HS-27A (cell line): Measurements from ENCODE around the gene THUMPD1.
A peak's percentile ranks its signal among the peaks of the same experiment; 100 is the strongest.
"Not testable (repeated sequence)": the region's sequence is repeated elsewhere in the genome, so short reads cannot be mapped to it uniquely, and the experiment has no call there.

Experiments
- DNase-seq: peaks from one replicate; pipeline ENCODE4 v3.0.0-alpha.2; 2012; ENCODE audit warnings: low read depth, missing footprints

Gene THUMPD1

DNA sequence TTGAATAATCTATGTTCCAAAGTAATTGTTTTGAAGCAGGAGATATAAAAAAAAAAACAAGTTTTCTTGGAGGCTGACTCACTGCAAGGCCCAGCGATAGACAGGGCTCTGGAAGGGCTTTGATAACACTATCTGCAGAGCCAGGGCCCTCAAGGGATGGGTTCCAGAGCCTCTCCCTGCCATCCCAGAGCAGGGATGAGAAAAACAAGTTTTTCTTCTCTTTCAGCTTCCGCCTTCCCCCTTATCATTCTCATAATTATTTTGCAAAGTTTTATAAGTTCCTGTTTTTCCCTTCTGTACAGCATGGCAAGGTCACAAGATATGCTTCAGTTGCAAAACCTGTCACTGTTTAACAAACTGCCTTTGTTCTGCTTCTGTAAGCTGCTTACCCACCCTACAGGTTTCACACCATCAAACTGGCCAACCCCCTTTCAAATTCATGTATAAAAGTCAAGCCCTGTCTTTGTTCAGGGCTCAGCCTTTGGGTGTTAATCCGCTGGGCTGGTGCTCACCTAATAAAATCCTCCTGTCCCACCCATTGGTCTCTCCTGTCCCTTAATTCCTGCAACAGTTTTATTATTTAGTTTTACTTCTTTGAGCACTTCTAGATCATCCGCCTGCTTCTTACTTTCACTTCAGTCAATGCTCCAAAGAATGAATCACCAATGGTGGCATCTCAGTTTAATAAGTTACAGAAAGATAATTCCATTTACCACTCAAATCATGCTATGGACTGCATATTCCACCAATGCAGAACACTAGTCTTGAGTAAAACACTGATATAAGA lies 5.6 kb upstream of the THUMPD1 start:
- no peak for DNase-seq

DNA sequence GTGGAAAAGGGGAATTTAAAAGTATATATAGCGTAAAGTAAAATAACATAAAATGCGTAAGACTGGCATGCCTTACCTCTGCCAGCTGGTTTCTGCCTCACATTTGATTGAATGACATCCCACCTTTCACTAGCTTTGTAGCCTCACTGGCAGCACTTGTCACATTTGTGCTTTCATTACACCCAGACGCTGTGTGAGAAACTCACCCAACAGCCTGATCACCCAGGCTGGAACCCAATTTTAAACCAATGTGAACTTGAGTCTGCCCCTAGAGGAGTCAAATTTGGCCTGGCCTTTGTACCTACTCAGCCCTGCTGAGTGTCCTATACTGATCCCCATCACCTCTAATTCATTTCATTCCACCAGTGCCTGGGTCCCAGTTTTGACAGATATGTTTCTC lies 4.8 kb upstream of the THUMPD1 start:
- DNase-seq = no peak

DNA sequence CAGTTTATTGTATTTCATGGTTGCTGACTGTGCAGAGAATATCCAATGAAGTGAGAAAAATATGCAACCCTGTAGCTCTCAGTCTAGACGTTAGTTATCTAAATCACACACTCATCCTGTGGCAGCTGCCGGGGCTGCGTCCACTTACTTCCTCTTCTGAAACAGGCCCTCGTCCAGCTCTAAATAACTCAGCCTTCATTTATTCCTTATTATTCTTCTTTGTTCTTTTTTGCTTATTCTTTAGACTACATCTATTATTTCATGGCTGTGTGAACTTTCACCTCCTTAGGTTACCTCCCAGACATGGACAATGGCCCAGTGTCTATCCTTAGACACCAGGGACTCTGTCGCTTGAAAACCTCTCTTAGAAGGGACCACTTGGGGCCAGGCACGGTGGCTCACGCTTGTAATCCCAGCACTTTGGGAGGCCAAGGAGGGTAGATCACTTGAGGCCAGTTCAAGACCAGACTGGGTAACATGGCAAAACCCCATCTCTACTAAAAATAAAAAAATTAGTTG lies 3.4 kb upstream of the THUMPD1 start:
- DNase-seq = no peak

DNA sequence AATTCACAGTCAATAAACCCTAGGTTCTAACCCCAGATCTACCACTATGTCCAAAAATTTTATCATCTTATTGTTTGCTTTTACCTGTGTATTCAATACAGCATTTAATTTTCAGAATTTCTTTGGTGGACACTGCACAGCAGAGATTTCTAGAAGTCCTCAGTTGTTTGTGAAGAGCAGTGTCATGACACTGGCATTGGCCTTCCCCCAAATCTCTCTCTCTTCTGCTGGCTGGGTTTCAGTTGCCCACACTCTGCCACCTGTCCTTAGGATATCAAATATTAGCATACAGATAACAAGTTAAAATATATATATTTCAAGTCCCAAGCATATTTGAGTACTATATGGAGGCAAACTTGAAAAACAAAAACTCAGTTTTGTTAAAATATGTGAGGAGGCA lies 2.0 kb upstream of the THUMPD1 start:
- no peak for DNase-seq

DNA sequence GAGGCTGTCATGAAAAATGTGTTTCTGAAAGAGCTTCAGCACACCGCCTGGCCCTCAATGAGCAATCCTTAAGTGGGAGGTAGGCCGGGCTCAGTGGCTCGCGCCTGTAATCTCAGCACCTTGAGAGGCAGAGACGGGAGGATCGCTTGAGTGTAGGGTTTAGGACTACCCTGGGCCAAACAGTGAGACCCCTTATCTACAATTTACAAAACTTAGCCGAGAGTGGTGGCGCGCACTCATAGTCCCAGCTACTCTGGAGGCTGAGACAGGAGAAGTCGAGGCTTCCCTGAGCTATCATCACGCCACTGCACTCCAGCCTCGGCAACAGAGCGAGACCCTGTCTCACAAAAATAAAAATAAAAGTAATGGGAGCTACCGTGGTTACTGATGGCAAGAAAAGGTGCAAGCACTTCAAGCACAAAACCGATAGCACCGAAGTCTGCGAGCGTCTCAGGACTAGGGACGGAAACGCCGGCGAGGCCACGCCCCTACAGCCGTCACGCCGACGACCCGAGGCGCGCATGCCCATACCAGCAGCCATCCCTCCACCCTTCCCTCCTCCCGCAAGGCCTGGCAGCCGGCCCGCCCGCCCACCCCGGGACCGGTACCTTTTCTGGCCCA lies 607 bp downstream of the THUMPD1 start:
- DNase-seq = peak; percentile 22

DNA sequence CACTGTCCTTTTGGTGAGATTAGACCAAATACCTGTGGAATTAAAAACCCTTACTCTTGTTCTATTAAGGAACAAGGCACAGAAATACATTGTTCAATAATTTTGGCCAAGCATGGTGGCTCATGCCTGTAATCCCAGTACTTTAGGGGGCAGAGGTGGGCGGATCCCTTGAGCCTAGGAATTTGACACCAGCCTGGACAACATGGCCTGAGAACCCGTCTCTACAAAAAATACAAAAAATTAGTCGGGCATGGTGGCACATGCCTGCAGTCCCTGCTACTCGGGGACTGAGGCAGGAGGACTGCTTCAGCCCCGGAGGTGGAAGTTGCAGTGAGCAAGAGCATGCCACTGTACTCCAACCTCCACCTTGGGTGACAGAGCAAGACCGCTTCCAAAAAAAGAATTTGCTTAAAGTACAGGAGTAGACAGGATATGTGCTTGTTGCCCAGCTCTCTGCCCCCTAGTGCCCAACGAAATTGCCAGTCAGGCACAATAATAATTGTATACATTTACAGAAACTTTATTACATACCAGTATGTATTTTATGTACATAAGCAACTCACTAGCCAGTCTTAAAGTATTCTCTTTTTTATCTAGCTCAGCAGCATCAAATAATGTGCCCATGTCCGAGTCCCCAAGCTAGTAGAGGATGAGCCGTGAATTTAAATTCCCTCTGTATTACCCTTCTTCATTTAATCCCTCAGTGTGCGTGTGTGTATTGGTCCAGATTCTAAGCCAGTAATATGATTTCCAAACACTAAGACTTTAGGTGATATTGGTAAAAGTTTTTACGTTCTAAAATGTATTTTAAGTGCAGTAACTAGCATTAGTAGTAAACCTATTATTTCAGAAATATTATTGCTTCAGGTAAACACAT lies 1.4 kb downstream of the THUMPD1 start:
- DNase-seq = no peak

DNA sequence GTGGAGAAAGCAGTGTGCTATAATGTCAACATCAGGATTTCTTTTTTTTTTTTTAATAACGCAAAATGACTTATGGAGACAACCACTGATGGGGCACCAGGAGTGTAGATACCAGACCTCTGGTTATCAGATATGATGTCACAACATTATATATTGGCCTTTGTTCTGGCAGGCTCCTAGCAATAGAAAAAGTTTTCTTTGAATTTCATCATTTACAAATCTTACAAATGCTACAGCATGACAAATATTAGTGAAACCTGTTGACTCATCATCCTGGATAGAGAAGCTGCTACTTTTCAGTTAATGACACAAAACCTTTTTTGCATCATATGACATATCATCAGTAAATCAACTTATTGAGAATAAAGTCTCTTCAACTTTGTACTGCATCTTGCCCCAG lies 6.1 kb downstream of the THUMPD1 start:
- no peak for DNase-seq

DNA sequence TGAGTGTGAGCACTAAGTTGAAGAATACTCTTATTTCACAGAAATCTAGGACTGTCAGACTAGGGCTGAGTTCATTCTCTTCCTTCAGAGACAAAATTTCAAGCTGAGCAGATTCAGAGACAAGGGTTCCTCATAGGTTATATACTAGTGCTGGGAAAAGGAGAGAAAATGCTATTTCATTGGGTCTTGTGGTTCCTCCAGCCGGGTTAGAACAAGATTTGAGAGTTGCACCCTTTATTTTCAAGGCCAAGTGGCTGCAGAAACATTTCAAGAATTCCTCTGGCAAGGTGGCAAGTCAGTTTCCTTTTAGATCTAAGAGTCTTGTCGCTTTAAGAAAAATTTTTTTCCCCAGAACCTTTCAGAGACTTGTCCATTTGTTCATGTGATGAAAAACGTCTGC lies 6.8 kb downstream of the THUMPD1 start:
- no peak for DNase-seq

DNA sequence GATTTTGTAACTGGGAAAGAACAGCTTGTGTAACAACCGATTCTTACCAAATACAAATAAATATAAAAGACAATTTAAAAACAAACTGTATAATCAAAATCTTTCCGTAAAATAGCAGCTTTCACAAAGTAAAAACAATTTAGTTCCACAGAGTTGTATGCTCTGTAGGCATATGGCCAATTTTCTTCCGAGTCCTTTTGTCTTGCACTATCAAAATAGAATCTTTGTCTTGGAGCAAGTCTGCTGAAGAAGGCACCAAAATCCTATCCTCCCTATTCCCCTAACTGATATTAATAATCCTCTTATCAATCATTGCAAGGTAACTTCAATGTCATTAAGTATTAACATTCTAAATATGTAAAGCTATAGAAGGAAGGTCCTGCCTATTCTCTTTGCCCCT lies 7.6 kb downstream of the THUMPD1 start:
- DNase-seq = no peak

DNA sequence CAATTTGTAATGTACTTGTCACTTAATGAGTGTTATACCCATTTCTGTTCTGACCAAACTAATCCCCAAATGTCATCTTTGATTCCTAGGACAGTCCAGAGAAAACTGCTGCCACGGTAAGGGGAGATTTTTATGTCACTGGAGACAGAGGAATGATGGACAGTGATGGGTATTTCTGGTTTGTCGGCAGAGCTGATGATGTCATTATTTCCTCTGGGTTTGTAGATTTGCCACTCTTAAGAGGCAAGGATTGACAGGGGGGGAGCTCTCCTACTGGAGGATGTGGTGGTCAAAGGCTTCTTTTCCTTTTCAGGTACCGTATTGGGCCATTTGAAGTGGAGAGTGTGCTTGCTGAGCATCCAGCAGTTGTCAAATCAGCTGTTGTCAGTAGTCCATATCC lies 12.5 kb downstream of the THUMPD1 start:
- no peak for DNase-seq

DNA sequence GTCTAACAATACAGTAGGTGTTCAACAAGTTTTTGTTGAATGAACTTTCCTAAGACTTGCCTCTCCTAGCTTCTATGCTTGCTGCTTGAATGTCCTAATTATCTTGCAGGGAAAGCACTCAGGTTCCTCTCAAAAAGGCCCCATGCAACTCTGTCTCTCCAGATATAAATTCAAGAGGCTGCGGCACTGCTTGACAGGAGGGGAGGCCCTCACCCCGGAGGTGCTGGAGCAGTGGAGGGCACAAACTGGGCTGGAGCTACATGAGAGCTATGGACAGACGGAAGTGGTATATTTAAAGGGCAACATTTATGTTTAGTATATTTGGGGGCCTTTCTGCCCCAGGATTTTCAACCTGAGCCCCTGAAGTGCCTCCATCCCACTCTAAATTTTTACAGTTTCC lies 14.4 kb downstream of the THUMPD1 start:
- DNase-seq = no peak

DNA sequence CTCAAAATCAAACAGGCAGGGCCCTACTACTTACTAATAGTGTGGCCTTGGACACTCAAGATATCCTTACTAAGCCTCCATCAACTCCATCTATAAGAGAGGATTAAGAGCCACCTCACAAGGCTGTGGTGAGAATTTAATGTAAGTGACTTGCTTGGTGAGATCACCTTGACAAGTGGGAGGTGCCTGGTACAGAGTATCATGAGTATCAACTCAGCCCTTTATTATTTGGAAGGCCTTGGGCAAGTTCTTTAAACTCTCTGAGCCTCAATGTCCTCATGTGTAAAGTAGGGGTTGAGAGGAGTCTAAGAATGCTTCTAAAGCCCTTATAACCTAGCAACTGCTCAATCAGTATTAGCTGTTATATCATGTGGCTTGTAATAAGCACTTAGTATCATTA lies 15.0 kb downstream of the THUMPD1 start:
- DNase-seq = no peak

DNA sequence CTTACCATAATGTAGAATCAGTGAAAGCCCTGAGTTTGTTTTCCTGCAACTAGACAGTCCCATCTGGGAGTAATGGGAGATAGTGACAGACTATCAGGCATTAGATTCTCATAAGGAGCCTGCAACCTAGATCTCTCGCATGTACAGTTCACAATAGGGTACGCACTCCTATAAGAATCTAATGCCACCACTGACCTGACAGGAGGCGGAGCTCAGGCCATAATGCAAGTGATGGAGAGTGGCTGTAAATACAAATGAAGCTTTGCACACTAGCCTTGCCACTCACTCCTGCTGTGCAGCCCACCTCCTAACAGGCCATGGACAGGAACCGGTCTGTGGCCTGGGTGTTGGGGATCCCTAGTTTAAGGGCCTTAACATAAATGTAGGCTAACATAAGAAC lies 21.4 kb downstream of the THUMPD1 start:
- no peak for DNase-seq

DNA sequence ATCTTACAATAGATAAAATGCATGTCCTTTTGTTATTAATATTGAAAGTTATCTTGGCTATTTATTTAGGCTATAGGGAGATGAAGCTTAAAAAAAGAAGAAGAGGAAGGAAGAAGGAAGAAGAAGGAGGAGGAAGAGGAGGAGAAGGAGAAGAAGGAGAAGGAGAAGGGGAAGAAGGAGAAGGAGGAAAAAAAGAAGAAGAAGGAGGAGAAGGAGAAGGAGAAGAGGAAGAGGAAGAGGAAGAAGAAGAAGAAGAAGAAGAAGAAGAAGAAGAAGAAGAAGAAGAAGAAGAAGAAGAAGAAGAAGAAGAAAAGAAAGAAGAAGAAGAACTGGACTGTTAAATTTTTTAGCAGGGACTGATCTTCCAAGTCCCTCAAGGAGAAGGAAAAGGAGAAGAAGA lies 23.9 kb downstream of the THUMPD1 start:
- not testable (repeated sequence) for DNase-seq

DNA sequence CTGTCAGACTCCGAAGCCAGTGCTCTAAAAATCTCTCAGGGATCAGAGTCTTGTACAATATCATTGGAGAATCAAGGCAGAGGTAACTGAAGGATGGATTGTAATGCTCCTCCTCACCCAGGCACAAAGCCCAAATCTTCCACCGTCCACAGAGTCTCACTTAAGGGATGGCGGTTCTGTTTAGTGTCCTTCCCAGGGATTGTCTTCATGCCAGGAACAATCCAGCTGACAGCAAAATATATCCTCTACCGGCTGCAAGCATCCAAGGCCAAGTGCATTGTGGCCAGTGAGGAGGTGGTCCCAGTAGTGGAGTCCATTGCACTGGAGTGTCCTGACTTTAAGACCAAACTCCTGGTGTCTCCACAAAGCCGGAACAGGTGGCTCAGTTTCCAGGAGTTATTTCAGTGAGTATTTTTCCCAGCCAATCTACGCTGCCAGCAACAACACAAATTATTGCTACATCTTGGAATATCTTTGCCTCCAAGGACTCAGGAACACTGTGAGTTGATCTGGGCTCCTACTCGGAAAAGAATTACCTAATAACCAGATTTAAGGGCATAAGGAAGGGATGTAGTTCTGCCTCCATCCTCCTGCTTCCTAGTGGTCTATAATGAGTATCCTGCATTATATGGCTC lies 30.2 kb downstream of the THUMPD1 start:
- DNase-seq = no peak

DNA sequence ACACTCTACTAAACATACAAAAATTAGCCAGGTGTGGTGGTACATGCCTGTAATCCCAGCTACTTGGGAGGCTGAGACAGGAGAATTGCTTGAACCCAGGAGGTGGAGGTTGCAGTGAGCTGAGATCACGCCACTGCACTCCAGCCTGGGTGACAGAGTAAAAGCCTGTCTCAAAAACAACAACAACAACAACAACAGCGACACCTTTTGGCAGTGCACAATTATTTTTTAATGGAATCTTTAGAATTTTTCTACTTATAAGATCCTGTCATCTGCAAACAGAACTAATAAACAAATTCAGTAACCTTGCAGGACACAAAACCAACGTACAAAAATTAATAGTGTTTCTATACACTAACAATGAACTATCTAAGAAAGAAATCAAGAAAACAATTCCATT lies 33.5 kb downstream of the THUMPD1 start:
- not testable (repeated sequence) for DNase-seq

DNA sequence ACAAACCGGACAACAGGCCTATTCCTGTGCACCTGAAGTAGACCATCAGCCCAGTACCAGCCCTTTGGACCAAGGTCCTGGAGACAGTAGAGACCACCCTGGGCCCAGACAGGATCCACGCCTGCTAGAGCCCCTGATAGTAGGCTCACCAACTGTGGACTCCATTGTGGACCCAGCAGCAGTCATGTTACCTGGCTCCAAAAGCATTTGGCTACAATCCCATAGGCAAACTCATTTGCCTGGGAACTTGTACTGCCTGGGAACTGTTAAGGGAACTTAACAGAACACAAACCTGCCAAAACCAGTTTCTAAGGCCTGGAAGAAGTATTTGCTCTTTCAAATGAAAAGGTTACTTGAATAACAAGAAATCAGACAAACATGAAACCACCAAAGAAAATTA lies 34.2 kb downstream of the THUMPD1 start:
- no peak for DNase-seq

DNA sequence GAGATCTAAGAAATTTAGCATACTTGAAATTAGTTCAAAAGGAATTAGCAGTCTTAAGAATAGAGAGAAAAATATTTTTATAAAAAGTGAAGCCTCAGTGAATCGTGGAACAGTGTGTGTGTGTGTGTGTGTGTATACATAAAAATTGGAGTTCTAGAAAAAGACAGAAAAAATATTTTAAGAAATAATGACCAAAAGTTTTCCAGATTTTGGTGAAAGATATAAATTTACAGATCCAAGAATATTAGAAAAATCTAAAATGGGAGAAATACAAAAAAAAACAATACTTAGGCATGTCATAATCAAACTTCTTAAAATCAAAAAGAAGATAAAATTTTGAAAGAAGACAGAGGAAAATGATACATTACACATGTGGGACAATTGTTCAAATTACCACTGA lies 35.6 kb downstream of the THUMPD1 start:
- DNase-seq = not testable (repeated sequence)

DNA sequence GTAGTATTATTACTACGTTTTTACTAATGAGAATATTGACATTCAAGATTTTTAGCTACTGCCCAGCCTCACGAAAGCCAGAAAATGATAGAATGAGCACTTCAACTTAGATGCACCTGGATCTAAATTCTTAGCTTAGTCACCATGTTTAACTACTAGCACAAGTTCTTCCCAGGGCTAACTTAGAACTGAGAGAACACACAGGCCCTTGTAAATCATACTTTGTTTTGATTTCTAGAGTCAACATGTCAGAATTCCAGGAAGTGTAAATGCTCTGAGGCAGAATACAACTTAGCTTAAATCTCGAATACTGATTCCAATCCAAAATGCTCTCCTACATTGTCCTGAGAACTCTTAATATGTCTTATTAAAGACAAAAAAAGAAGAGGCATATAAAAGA lies 37.3 kb downstream of the THUMPD1 start:
- DNase-seq = no peak

DNA sequence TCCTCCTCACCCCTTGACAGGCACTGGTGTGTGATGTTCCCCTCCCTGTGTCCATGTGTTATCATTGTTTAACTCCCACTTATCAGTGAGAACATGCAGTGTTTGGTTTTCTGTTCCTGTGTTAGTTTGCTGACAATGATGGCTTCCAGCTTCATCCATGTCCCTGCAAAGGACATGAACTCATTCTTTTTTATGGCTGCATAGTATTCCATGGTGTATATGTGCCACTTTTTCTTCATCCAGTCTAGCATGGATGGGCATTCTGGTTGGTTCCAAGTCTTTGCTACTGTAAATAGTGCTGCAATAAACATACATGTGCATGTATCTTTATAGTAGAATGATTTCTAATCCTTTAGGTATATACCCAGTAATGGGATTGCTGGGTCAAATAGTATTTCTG lies 39.9 kb downstream of the THUMPD1 start:
- DNase-seq = not testable (repeated sequence)

DNA sequence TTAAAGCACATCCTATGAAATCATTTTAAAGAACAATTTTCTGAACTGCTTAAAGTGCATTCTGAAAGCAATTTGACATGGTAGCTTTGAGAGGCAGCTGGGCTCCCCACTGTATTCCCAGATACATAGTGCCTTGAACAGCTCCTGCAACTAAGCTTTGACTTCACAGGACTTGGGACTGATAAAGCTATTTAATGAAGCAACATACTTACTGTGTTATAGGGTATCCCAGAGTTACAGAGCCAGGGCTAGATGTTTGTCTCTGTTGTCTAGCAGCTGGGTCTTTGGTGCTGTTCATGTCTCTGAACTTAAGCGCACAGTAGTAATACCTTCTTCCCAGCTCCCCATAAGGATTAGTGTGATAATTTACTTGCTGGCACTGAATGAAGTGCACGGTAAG lies 45.0 kb downstream of the THUMPD1 start:
- no peak for DNase-seq

DNA sequence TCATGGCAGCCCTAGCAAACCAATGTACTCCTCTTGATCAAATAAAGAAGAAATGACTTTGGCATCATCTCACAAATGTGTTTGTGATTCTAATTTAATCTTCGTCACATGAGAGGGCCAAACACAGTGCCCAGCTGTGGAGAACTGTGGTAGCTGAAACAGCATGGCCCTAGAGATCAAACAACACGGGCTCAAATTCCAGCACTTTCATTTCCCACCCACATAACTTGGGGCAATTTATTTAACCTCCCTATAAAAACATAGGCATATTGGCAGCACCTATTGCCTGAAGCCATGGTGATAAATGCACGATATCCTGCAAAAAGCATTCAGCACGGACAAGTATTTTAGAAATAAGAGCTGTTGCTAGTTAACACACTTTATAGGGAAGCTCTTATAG lies 46.6 kb downstream of the THUMPD1 start:
- DNase-seq = no peak
